Panc1 (cell line): ENCODE data around the gene SLC25A6.

Experiments used
- POLR2AphosphoS5 ChIP-seq: IDR thresholded peaks from 2 replicates; pipeline ENCODE4 v1.6.1; 2012; ENCODE audit warnings: mild to moderate bottlenecking, low read depth, low read length, moderate library complexity
- SIN3A ChIP-seq: IDR thresholded peaks from 2 replicates; pipeline ENCODE4 v1.6.1; 2012; ENCODE audit warnings: low read depth, mild to moderate bottlenecking, low read length, moderate library complexity, borderline replicate concordance; ENCODE audit not compliant: insufficient read depth
- TF ChIP-seq, protein P1 (sequence below): fragments of 450-650 bp; IDR thresholded peaks from 2 replicates; pipeline ENCODE4 v1.5.1; 2017; ENCODE audit warnings: mild to moderate bottlenecking

GRCh38 chrX:1387141-1387776 is 4.7 kb downstream of the SLC25A6 start:
- TF ChIP-seq SIN3A, result no peak
- TF ChIP-seq, protein P1, sequence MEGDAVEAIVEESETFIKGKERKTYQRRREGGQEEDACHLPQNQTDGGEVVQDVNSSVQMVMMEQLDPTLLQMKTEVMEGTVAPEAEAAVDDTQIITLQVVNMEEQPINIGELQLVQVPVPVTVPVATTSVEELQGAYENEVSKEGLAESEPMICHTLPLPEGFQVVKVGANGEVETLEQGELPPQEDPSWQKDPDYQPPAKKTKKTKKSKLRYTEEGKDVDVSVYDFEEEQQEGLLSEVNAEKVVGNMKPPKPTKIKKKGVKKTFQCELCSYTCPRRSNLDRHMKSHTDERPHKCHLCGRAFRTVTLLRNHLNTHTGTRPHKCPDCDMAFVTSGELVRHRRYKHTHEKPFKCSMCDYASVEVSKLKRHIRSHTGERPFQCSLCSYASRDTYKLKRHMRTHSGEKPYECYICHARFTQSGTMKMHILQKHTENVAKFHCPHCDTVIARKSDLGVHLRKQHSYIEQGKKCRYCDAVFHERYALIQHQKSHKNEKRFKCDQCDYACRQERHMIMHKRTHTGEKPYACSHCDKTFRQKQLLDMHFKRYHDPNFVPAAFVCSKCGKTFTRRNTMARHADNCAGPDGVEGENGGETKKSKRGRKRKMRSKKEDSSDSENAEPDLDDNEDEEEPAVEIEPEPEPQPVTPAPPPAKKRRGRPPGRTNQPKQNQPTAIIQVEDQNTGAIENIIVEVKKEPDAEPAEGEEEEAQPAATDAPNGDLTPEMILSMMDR, result no peak
- TF ChIP-seq POLR2AphosphoS5, result no peak
